ENCODE measurements around the gene RAP1A. TPM values are rescaled to one million over a fixed set of nuclear protein-coding genes. Genes with fewer than 3 reads are reported as not detected.
A peak's percentile ranks its signal among the peaks of the same experiment; 100 is the strongest.

RAP1A gene
- total RNA-seq, 2 experiments from 2014 or later = 128 to 130 TPM

GRCh38 chr1:111587509-111588174 is 31.9 kb upstream of the RAP1A start:
- Mint-ChIP-seq H3K4me1 (peaks cover 18% of the 10 kb centered on the region), H3K27ac (no peak overlapping the region), H3K4me3 (no peak overlapping the region), H3K36me3 (ENCODE audit: low read depth) (no peaks in the 10 kb centered on the region), H3K27me3 (no peaks in the 10 kb centered on the region), H3K9me3 (no peaks in the 10 kb centered on the region)
- no peak for DNase-seq
- CTCF ChIA-PET = interaction anchor here (0.6 to 2.0 kb wide), 9 partner anchors 8 to 79 kb away, joined by 3 to 7 read pairs (median 4); no protein-coding TSS in a partner anchor
- POLR2A ChIA-PET = no interaction called here

- H3K4me1 Mint-ChIP-seq = peaks cover 53% of the 10 kb centered on the region
- ChIA-PET POLR2A (interaction anchor here (1.1 to 1.2 kb wide), 3 partner anchors 9 to 83 kb away, joined by 3 to 4 read pairs (median 4); no protein-coding TSS in a partner anchor), CTCF (interaction anchor here (0.9 to 4.5 kb wide), 6 partner anchors 10 to 54 kb away, joined by 3 to 35 read pairs (median 4); no protein-coding TSS in a partner anchor)
- peaks cover 11% of the 10 kb centered on the region for H3K36me3 Mint-ChIP-seq (ENCODE audit: low read depth)
- no peaks in the 10 kb centered on the region for H3K27me3 Mint-ChIP-seq
- peak overlapping the region; percentile 88 for H3K27ac Mint-ChIP-seq
- H3K9me3 Mint-ChIP-seq = peaks cover 3% of the 10 kb centered on the region
- no peak for DNase-seq
- no peak overlapping the region for H3K4me3 Mint-ChIP-seq
Observed at GRCh38 chr1:111591937-111592336, 27.7 kb upstream of the RAP1A start.

- Mint-ChIP-seq H3K4me1 (peaks cover 60% of the 10 kb centered on the region), H3K36me3 (ENCODE audit: low read depth) (peaks cover 12% of the 10 kb centered on the region), H3K9me3 (peaks cover 3% of the 10 kb centered on the region), H3K27me3 (no peaks in the 10 kb centered on the region), H3K4me3 (peak overlapping the region; percentile 45), H3K27ac (peak overlapping the region; percentile 88)
- DNase-seq = peak; percentile 90
- POLR2A ChIA-PET = interaction anchor here (0.7 to 1.2 kb wide), 5 partner anchors 10 to 84 kb away, joined by 3 to 6 read pairs (median 4); no protein-coding TSS in a partner anchor
- CTCF ChIA-PET = interaction anchor here (0.6 to 4.5 kb wide), 14 partner anchors 10 to 371 kb away, joined by 3 to 35 read pairs (median 3); partner anchors contain the start of gene DDX20
Observed at GRCh38 chr1:111592389-111593361, 26.9 kb upstream of the RAP1A start.

- CTCF ChIA-PET = interaction anchor here (0.6 to 4.5 kb wide), 13 partner anchors 9 to 372 kb away, joined by 3 to 35 read pairs (median 3); partner anchors contain the start of gene DDX20
- DNase-seq = no peak
- Mint-ChIP-seq H3K4me3 (peak overlapping the region; percentile 49), H3K27ac (peak overlapping the region; percentile 88), H3K36me3 (ENCODE audit: low read depth) (peaks cover 12% of the 10 kb centered on the region), H3K4me1 (peaks cover 70% of the 10 kb centered on the region), H3K9me3 (peaks cover 3% of the 10 kb centered on the region), H3K27me3 (no peaks in the 10 kb centered on the region)
- POLR2A ChIA-PET = interaction anchor here (0.7 to 1.2 kb wide), 4 partner anchors 9 to 85 kb away, joined by 3 to 6 read pairs (median 4); no protein-coding TSS in a partner anchor
Observed at GRCh38 chr1:111593403-111594305, 25.9 kb upstream of the RAP1A start.

GRCh38 chr1:111594306-111594693 is 25.3 kb upstream of the RAP1A start:
- Mint-ChIP-seq H3K4me3 (no peak overlapping the region), H3K36me3 (ENCODE audit: low read depth) (peaks cover 12% of the 10 kb centered on the region), H3K27ac (peak overlapping the region; percentile 88), H3K9me3 (peaks cover 3% of the 10 kb centered on the region), H3K27me3 (no peaks in the 10 kb centered on the region), H3K4me1 (peaks cover 75% of the 10 kb centered on the region)
- POLR2A ChIA-PET = no interaction called here
- CTCF ChIA-PET = interaction anchor here (0.6 to 4.5 kb wide), 6 partner anchors 8 to 286 kb away, joined by 3 to 35 read pairs (median 5); no protein-coding TSS in a partner anchor
- DNase-seq = no peak

GRCh38 chr1:111595807-111596206 is 23.8 kb upstream of the RAP1A start:
- H3K27ac Mint-ChIP-seq = no peak overlapping the region
- DNase-seq = no peak
- ChIA-PET POLR2A (interaction anchor here (0.7 kb wide), 1 partner anchor 112 kb away, joined by 3 read pairs; no protein-coding TSS in a partner anchor), CTCF (interaction anchor here (0.8 to 2.4 kb wide), 7 partner anchors 9 to 88 kb away, joined by 3 to 7 read pairs (median 4); no protein-coding TSS in a partner anchor)
- no peaks in the 10 kb centered on the region for H3K27me3 Mint-ChIP-seq
- no peak overlapping the region for H3K4me3 Mint-ChIP-seq
- peaks cover 3% of the 10 kb centered on the region for H3K9me3 Mint-ChIP-seq
- H3K36me3 Mint-ChIP-seq (ENCODE audit: low read depth) = peaks cover 12% of the 10 kb centered on the region
- peaks cover 89% of the 10 kb centered on the region for H3K4me1 Mint-ChIP-seq

GRCh38 chr1:111596499-111596898 is 23.1 kb upstream of the RAP1A start:
- Mint-ChIP-seq H3K36me3 (ENCODE audit: low read depth) (peaks cover 12% of the 10 kb centered on the region), H3K27me3 (no peaks in the 10 kb centered on the region), H3K27ac (peak overlapping the region; percentile 71), H3K9me3 (peaks cover 3% of the 10 kb centered on the region), H3K4me1 (peaks cover 95% of the 10 kb centered on the region), H3K4me3 (no peak overlapping the region)
- DNase-seq = peak; percentile 60
- CTCF ChIA-PET = interaction anchor here (0.8 to 2.4 kb wide), 5 partner anchors 9 to 87 kb away, joined by 3 to 7 read pairs (median 3); no protein-coding TSS in a partner anchor
- POLR2A ChIA-PET = interaction anchor here (0.7 kb wide), 1 partner anchor 112 kb away, joined by 3 read pairs; no protein-coding TSS in a partner anchor

GRCh38 chr1:111597426-111597825 is 22.2 kb upstream of the RAP1A start:
- no peaks in the 10 kb centered on the region for H3K27me3 Mint-ChIP-seq
- ChIA-PET POLR2A (no interaction called here), CTCF (interaction anchor here (0.7 kb wide), 1 partner anchor 18 kb away, joined by 3 read pairs; no protein-coding TSS in a partner anchor)
- H3K4me1 Mint-ChIP-seq = peaks cover 95% of the 10 kb centered on the region
- peaks cover 3% of the 10 kb centered on the region for H3K9me3 Mint-ChIP-seq
- no peak for DNase-seq
- peaks cover 12% of the 10 kb centered on the region for H3K36me3 Mint-ChIP-seq (ENCODE audit: low read depth)
- no peak overlapping the region for H3K4me3 Mint-ChIP-seq
- H3K27ac Mint-ChIP-seq = peak overlapping the region; percentile 31

- ChIA-PET CTCF (interaction anchor here (1.2 to 3.0 kb wide), 6 partner anchors 10 to 91 kb away, joined by 3 to 11 read pairs (median 4); no protein-coding TSS in a partner anchor), POLR2A (no interaction called here)
- H3K36me3 Mint-ChIP-seq (ENCODE audit: low read depth) = peaks cover 12% of the 10 kb centered on the region
- peak overlapping the region; percentile 12 for H3K4me3 Mint-ChIP-seq
- peak overlapping the region; percentile 83 for H3K27ac Mint-ChIP-seq
- H3K9me3 Mint-ChIP-seq = peaks cover 3% of the 10 kb centered on the region
- H3K4me1 Mint-ChIP-seq = peaks cover 97% of the 10 kb centered on the region
- peak; percentile 58 for DNase-seq
- H3K27me3 Mint-ChIP-seq = no peaks in the 10 kb centered on the region
Observed at GRCh38 chr1:111598544-111598943, 21.0 kb upstream of the RAP1A start.

- peaks cover 3% of the 10 kb centered on the region for H3K9me3 Mint-ChIP-seq
- peaks cover 8% of the 10 kb centered on the region for H3K36me3 Mint-ChIP-seq (ENCODE audit: low read depth)
- H3K27ac Mint-ChIP-seq = peak overlapping the region; percentile 80
- POLR2A ChIA-PET = no interaction called here
- CTCF ChIA-PET = interaction anchor here (0.9 to 4.9 kb wide), 9 partner anchors 8 to 92 kb away, joined by 3 to 35 read pairs (median 5); no protein-coding TSS in a partner anchor
- H3K4me1 Mint-ChIP-seq = peaks cover 97% of the 10 kb centered on the region
- no peak for DNase-seq
- peak overlapping the region; percentile 26 for H3K4me3 Mint-ChIP-seq
- H3K27me3 Mint-ChIP-seq = no peaks in the 10 kb centered on the region
Observed at GRCh38 chr1:111599781-111600693, 19.6 kb upstream of the RAP1A start.
